Adrenal gland (tissue), 12 donors: ENCODE measurements around the gene PRKN. TPM values are rescaled to one million over a fixed set of nuclear protein-coding genes. Genes with fewer than 3 reads are reported as not detected.
A peak's percentile ranks its signal among the peaks of the same experiment; 100 is the strongest.

Experiments used
- DNase-seq, 7 donors: peaks; one replicate each; pipeline ENCODE4 v3.0.0-alpha.2; 2019 to 2020
- H3K27ac ChIP-seq, 5 donors: fragments of 200-600 bp; sonication (generic) in 4 of 5; 1 replicate in 3 of 5; 2 replicates in 2 of 5; pipeline versions ENCODE4 v1.5.1 to v1.8.0; 2016 to 2020; ENCODE audit warnings: mild to moderate bottlenecking in 1 of 5
- H3K27me3 ChIP-seq: fragments of 200-600 bp; 2 replicates; pipeline ENCODE4 v1.8.0; 2021
- H3K36me3 ChIP-seq, 2 donors: fragments of 200-600 bp; replicated peaks in 1 of 2; 1 replicate in 1 of 2; 2 replicates in 1 of 2; pipeline versions ENCODE4 v1.5.1 to v1.8.0; 2018 to 2022
- H3K4me1 ChIP-seq, 2 donors: fragments of 200-600 bp; replicated peaks in 1 of 2; 1 replicate in 1 of 2; 2 replicates in 1 of 2; pipeline versions ENCODE4 v1.5.1 to v1.8.0; 2018 to 2021
- H3K4me3 ChIP-seq, 4 donors: fragments of 200-600 bp; sonication (generic) in 3 of 4; one replicate each; pipeline ENCODE4 v1.5.1; 2016 to 2018
- H3K9me3 ChIP-seq, 3 donors: fragments of 200-600 bp; sonication (generic) in 1 of 3; replicated peaks in 1 of 3; 1 replicate in 2 of 3; 2 replicates in 1 of 3; pipeline versions ENCODE4 v1.5.1 to v1.8.0; 2016 to 2021
- POLR2A ChIP-seq, 2 donors: fragments of 450-650 bp; IDR thresholded peaks; one replicate each; pipeline ENCODE4 v1.6.1; 2017; ENCODE audit warnings: antibody characterized with exemption in 2 of 2, mild to moderate bottlenecking in 2 of 2, moderate library complexity in 1 of 2
- WGBS, 4 donors: extraction: QIAGEN DNeasy Blood & Tissue Kit in 2 of 4; methylation state at CpG; one replicate each; pipeline versions ENCODE4 v1.1.5 to v1.1.7; 2013 to 2017; 5-methylcytosine and 5-hydroxymethylcytosine counted together
- intact Hi-C, 2 donors: fragments of 100-400 bp; cut with DNase I; formaldehyde crosslinking; loops; one replicate each; pipeline versions ENCODE4 v1.14.1 to v1.15.0; 2022 to 2023
- polyA plus RNA-seq, 3 donors: library from polyadenylated mRNA; stranded (reverse); fragments of 200-250 nt in 2 of 3; fragments of 350-450 nt in 1 of 3; fragmentation: Illumina TruSeq in 1 of 3; extraction: RNeasy Lipid Tissue Mini Kit (QIAGEN cat#74804) in 1 of 3; gene quantifications; one replicate each; pipeline ENCODE4 v1.2.3, GENCODE V29; 2013 to 2014
- total RNA-seq, 9 donors: library from RNA; depleted of rRNA in 4 of 9; stranded (reverse); fragments of >200 nt in 4 of 9; fragments of 120-200 nt in 1 of 9; fragmentation: NEBNext Ultra II Directional in 1 of 9; extraction: Animal tissue kit (Norgen Biotek cat#: 25700) in 1 of 9; gene quantifications; one replicate each; pipeline versions ENCODE4 v1.1.0 to v1.2.4, GENCODE V29; 2013 to 2023
- TF ChIP-seq, protein P1 (sequence below), 6 experiments: fragments of 450-650 bp in 4 of 6; fragments of 200-600 bp in 2 of 6; sonication (generic) in 1 of 6; IDR thresholded peaks; 1 replicate in 5 of 6; 2 replicates in 1 of 6; pipeline versions ENCODE4 v1.5.1 to v1.8.0; 2016 to 2021; ENCODE audit warnings: antibody characterized with exemption in 6 of 6, mild to moderate bottlenecking in 2 of 6, moderate library complexity in 1 of 6
- donor health status: healthy with polysubstance abuse.
- donor health status: Bipolar disorder and iron deficiency.
- donor health status: DM: yes; HTN: yes; CAD: no.
- donor health status: DM: no; HTN: no; CAD: no.
- donor health status: DM: no; HTN: no; CAD: no.
- donor health status: DM: yes; HTN: yes; CAD: no.

The PRKN gene
- total and polyA plus RNA-seq, 12 donors, result 1.9 to 159 (median 13.3) TPM

DNA sequence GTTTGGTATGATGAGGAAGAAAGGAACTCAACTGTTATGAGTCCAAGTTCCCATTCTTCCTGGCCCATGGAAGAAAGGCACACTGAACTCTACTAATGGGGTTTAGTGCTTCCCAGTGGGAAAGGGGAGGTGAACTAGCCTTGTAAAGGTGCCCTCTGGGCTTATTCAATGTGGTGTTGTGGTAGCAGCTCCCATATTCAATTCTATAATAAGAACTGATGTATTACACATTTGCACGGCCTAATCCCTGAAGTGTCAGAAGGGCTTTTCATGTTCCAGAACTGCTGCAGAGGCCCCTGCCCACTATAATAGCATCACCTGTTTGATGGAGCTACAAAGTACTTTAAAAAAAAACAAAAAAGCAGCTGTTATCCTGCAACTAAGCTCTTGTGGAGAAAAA, 17.1 kb downstream of the PRKN start:
- WGBS, 4 donors, result 93 to 100% (median 100%) methylated on average over 1 of the region's 1 CpG
- intact Hi-C loops, result no loop called here
- DNase-seq, result no peak
- H3K27ac ChIP-seq, result no peak overlapping the region
- H3K36me3 ChIP-seq, result no peaks in the 10 kb centered on the region
- no peak for TF ChIP-seq POLR2A (IDR thresholded peaks at IDR 0.05)
- TF ChIP-seq, protein P1, sequence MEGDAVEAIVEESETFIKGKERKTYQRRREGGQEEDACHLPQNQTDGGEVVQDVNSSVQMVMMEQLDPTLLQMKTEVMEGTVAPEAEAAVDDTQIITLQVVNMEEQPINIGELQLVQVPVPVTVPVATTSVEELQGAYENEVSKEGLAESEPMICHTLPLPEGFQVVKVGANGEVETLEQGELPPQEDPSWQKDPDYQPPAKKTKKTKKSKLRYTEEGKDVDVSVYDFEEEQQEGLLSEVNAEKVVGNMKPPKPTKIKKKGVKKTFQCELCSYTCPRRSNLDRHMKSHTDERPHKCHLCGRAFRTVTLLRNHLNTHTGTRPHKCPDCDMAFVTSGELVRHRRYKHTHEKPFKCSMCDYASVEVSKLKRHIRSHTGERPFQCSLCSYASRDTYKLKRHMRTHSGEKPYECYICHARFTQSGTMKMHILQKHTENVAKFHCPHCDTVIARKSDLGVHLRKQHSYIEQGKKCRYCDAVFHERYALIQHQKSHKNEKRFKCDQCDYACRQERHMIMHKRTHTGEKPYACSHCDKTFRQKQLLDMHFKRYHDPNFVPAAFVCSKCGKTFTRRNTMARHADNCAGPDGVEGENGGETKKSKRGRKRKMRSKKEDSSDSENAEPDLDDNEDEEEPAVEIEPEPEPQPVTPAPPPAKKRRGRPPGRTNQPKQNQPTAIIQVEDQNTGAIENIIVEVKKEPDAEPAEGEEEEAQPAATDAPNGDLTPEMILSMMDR (IDR thresholded peaks at IDR 0.05), result no peak
- no peaks in the 10 kb centered on the region for H3K9me3 ChIP-seq
- H3K27me3 ChIP-seq, result no peaks in the 10 kb centered on the region
- H3K4me1 ChIP-seq, result peaks cover 5 to 13% of the 10 kb centered on the region in 2 donors
- H3K4me3 ChIP-seq, result no peak overlapping the region

DNA sequence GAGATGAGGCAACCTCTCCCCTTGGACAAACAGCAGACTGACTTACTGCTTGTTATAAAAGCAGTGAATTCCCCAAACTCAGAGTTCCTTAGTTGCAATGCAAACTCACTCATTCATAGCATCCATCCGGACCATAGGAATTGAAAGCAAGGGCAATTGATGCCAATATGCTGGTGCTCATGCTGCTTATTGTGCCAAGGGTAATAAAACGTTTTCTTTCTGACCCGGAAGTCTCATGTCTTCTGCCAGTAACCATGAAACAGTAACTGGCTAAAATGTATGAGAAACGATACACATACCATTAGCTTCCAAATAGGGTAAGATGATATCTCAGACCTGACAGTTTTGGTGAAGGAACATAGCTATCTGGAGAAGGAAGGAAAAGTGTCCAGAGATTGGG, 18.1 kb downstream of the PRKN start:
- H3K27ac ChIP-seq, result no peak overlapping the region
- H3K27me3 ChIP-seq, result no peaks in the 10 kb centered on the region
- H3K9me3 ChIP-seq, result no peaks in the 10 kb centered on the region
- no peak for DNase-seq
- H3K4me3 ChIP-seq, result no peak overlapping the region
- TF ChIP-seq, protein P1 (IDR thresholded peaks at IDR 0.05), result no peak
- TF ChIP-seq POLR2A (IDR thresholded peaks at IDR 0.05), result no peak
- no peaks in the 10 kb centered on the region for H3K36me3 ChIP-seq
- 87 to 91% (median 89%) methylated on average over 4 of the region's 4 CpGs for WGBS, 4 donors
- H3K4me1 ChIP-seq, result peaks cover 6 to 15% of the 10 kb centered on the region in 2 donors
- intact Hi-C loops, result no loop called here

DNA sequence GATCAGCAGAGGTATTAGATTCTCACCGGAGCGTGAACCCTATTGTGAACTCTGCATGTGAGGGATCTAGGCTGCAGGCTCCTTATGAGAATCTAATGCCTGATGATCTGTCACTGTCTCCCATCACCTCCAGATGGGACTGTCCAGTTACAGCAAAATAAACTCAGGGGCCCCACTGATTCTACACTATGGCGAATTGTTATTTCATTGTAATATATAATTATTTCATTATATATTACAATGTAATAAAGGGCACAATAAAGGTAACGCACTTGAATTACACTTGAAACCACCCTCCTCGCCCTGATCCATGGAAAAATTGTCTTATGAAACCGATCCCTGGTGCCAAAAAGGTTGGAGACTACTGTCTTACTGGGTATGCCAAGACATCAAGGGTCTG, 18.6 kb downstream of the PRKN start:
- Histone ChIP-seq H3K27me3 (no peaks in the 10 kb centered on the region), H3K4me3 (no peak overlapping the region), H3K9me3 (no peaks in the 10 kb centered on the region), H3K27ac (no peak overlapping the region), H3K4me1 (peaks cover 6 to 15% of the 10 kb centered on the region in 2 donors), H3K36me3 (no peaks in the 10 kb centered on the region)
- WGBS, 4 donors, result 97% methylated on average over 6 of the region's 6 CpGs
- intact Hi-C loops, result no loop called here
- DNase-seq, result no peak
- TF ChIP-seq, protein P1 (IDR thresholded peaks at IDR 0.05), result no peak
- TF ChIP-seq POLR2A (IDR thresholded peaks at IDR 0.05), result no peak

DNA sequence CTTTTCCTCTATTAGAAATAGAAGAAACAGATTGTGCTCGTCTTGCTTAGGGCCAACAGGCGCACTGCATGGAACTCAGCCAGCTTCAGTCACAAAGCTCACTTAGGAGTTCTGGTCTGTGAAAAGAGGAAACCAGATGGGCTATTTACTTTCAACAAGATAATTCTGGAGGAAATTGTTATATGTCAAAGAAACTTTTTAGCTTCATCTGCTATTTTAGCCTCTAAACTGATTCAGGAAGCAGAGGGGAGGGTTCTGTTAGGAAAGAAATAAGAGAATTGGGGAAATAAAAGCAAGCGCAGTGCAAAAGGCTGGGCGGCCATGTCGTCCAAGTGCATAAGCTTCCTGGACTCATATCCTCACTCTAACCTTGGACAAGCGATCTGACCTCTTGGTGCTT, 21.3 kb downstream of the PRKN start:
- Histone ChIP-seq H3K9me3 (no peaks in the 10 kb centered on the region), H3K27me3 (no peaks in the 10 kb centered on the region), H3K4me1 (peaks cover 6 to 15% of the 10 kb centered on the region in 2 donors), H3K4me3 (peak overlapping the region in 1 of 4 donors; percentile 30), H3K36me3 (no peaks in the 10 kb centered on the region), H3K27ac (peak overlapping the region in 2 of 5 donors; percentile 64 to 70)
- DNase-seq, result peak; percentile 55 to 89 (median 71)
- intact Hi-C loops, result no loop called here
- 25 to 39% (median 32%) methylated on average over 6 of the region's 6 CpGs for WGBS, 4 donors
- TF ChIP-seq, protein P1 (IDR thresholded peaks at IDR 0.05), result no peak
- no peak for TF ChIP-seq POLR2A (IDR thresholded peaks at IDR 0.05)
